Measurements from ENCODE around the gene CAMK4. TPM values are rescaled to one million over a fixed set of nuclear protein-coding genes. Genes with fewer than 3 reads are reported as not detected.

Gene CAMK4
- polyA plus RNA-seq, 2 donors: 0.39 to 0.53 TPM

- Histone ChIP-seq H3K27ac (ENCODE audit: low read depth in 2 of 2, low read length in 1 of 2) (peak overlapping the region; percentile 75 to 84), H3K4me3 (ENCODE audit: low read depth in 1 of 2, low read length in 2 of 2) (peak overlapping the region; percentile 69 to 86)
- WGBS, 2 donors: 21 to 27% methylated on average over 6 of the region's 6 CpGs
Observed at GRCh38 chr5:111513131-111513520, 288.9 kb downstream of the CAMK4 start.

GRCh38 chr5:111514087-111514486 is 289.9 kb downstream of the CAMK4 start:
- 79 to 97% methylated on average over 3 of the region's 3 CpGs for WGBS, 2 donors
- no peak overlapping the region for H3K27ac ChIP-seq (ENCODE audit: low read depth in 2 of 2, low read length in 1 of 2)
- H3K36me3 ChIP-seq (ENCODE audit: control insufficient read depth in 2 of 2, insufficient read depth in 2 of 2, low read length in 1 of 2): no peaks in the 10 kb centered on the region
- no peak overlapping the region for H3K4me3 ChIP-seq (ENCODE audit: low read depth in 1 of 2, low read length in 2 of 2)
- H3K27me3 ChIP-seq (ENCODE audit: control insufficient read depth in 1 of 2, insufficient read depth in 2 of 2, low read length in 2 of 2): no peaks in the 10 kb centered on the region
- H3K9me3 ChIP-seq (ENCODE audit: control insufficient read depth in 2 of 2, insufficient read depth in 1 of 2, low read depth in 1 of 2, low read length in 1 of 2): no peaks in the 10 kb centered on the region
- H3K4me1 ChIP-seq (ENCODE audit: control insufficient read depth in 2 of 2, insufficient read depth in 2 of 2, low read length in 1 of 2): no peaks in the 10 kb centered on the region

More at GRCh38 chr5:111513131-111513520, 288.9 kb downstream of the CAMK4 start:
- H3K27me3 ChIP-seq (ENCODE audit: control insufficient read depth in 1 of 2, insufficient read depth in 2 of 2, low read length in 2 of 2): no peaks in the 10 kb centered on the region
- no peaks in the 10 kb centered on the region for H3K36me3 ChIP-seq (ENCODE audit: control insufficient read depth in 2 of 2, insufficient read depth in 2 of 2, low read length in 1 of 2)
- H3K9me3 ChIP-seq (ENCODE audit: control insufficient read depth in 2 of 2, insufficient read depth in 1 of 2, low read depth in 1 of 2, low read length in 1 of 2): no peaks in the 10 kb centered on the region
- H3K4me1 ChIP-seq (ENCODE audit: control insufficient read depth in 2 of 2, insufficient read depth in 2 of 2, low read length in 1 of 2): no peaks in the 10 kb centered on the region

GRCh38 chr5:111517853-111518501 is 293.8 kb downstream of the CAMK4 start:
- WGBS, 2 donors: 82 to 91% methylated on average over 5 of the region's 5 CpGs
- H3K9me3 ChIP-seq (ENCODE audit: control insufficient read depth in 2 of 2, insufficient read depth in 1 of 2, low read depth in 1 of 2, low read length in 1 of 2): no peaks in the 10 kb centered on the region
- H3K27ac ChIP-seq (ENCODE audit: low read depth in 2 of 2, low read length in 1 of 2): no peak overlapping the region
- no peak overlapping the region for H3K4me3 ChIP-seq (ENCODE audit: low read depth in 1 of 2, low read length in 2 of 2)
- no peaks in the 10 kb centered on the region for H3K4me1 ChIP-seq (ENCODE audit: control insufficient read depth in 2 of 2, insufficient read depth in 2 of 2, low read length in 1 of 2)
- no peaks in the 10 kb centered on the region for H3K36me3 ChIP-seq (ENCODE audit: control insufficient read depth in 2 of 2, insufficient read depth in 2 of 2, low read length in 1 of 2)
- no peaks in the 10 kb centered on the region for H3K27me3 ChIP-seq (ENCODE audit: control insufficient read depth in 1 of 2, insufficient read depth in 2 of 2, low read length in 2 of 2)

GRCh38 chr5:111518777-111519176 is 294.6 kb downstream of the CAMK4 start:
- Histone ChIP-seq H3K4me3 (ENCODE audit: low read depth in 1 of 2, low read length in 2 of 2) (no peak overlapping the region), H3K27ac (ENCODE audit: low read depth in 2 of 2, low read length in 1 of 2) (no peak overlapping the region), H3K4me1 (ENCODE audit: control insufficient read depth in 2 of 2, insufficient read depth in 2 of 2, low read length in 1 of 2) (no peaks in the 10 kb centered on the region), H3K27me3 (ENCODE audit: control insufficient read depth in 1 of 2, insufficient read depth in 2 of 2, low read length in 2 of 2) (no peaks in the 10 kb centered on the region), H3K36me3 (ENCODE audit: control insufficient read depth in 2 of 2, insufficient read depth in 2 of 2, low read length in 1 of 2) (no peaks in the 10 kb centered on the region), H3K9me3 (ENCODE audit: control insufficient read depth in 2 of 2, insufficient read depth in 1 of 2, low read depth in 1 of 2, low read length in 1 of 2) (no peaks in the 10 kb centered on the region)
- 91 to 94% methylated on average over 2 of the region's 2 CpGs for WGBS, 2 donors

- 68 to 74% methylated on average over 3 of the region's 3 CpGs for WGBS, 2 donors
- H3K4me1 ChIP-seq (ENCODE audit: control insufficient read depth in 2 of 2, insufficient read depth in 2 of 2, low read length in 1 of 2): no peaks in the 10 kb centered on the region
- no peak overlapping the region for H3K4me3 ChIP-seq (ENCODE audit: low read depth in 1 of 2, low read length in 2 of 2)
- no peak overlapping the region for H3K27ac ChIP-seq (ENCODE audit: low read depth in 2 of 2, low read length in 1 of 2)
- H3K27me3 ChIP-seq (ENCODE audit: control insufficient read depth in 1 of 2, insufficient read depth in 2 of 2, low read length in 2 of 2): no peaks in the 10 kb centered on the region
- H3K36me3 ChIP-seq (ENCODE audit: control insufficient read depth in 2 of 2, insufficient read depth in 2 of 2, low read length in 1 of 2): no peaks in the 10 kb centered on the region
- H3K9me3 ChIP-seq (ENCODE audit: control insufficient read depth in 2 of 2, insufficient read depth in 1 of 2, low read depth in 1 of 2, low read length in 1 of 2): no peaks in the 10 kb centered on the region
Observed at GRCh38 chr5:111520908-111521307, 296.7 kb downstream of the CAMK4 start.

GRCh38 chr5:111528056-111528455 is 303.9 kb downstream of the CAMK4 start:
- H3K9me3 ChIP-seq (ENCODE audit: control insufficient read depth in 2 of 2, insufficient read depth in 1 of 2, low read depth in 1 of 2, low read length in 1 of 2): no peaks in the 10 kb centered on the region
- H3K4me3 ChIP-seq (ENCODE audit: low read depth in 1 of 2, low read length in 2 of 2): no peak overlapping the region
- H3K27me3 ChIP-seq (ENCODE audit: control insufficient read depth in 1 of 2, insufficient read depth in 2 of 2, low read length in 2 of 2): no peaks in the 10 kb centered on the region
- no peaks in the 10 kb centered on the region for H3K4me1 ChIP-seq (ENCODE audit: control insufficient read depth in 2 of 2, insufficient read depth in 2 of 2, low read length in 1 of 2)
- no peaks in the 10 kb centered on the region for H3K36me3 ChIP-seq (ENCODE audit: control insufficient read depth in 2 of 2, insufficient read depth in 2 of 2, low read length in 1 of 2)
- WGBS, 2 donors: 93 to 95% methylated on average over 3 of the region's 3 CpGs
- H3K27ac ChIP-seq (ENCODE audit: low read depth in 2 of 2, low read length in 1 of 2): no peak overlapping the region

- no peaks in the 10 kb centered on the region for H3K27me3 ChIP-seq (ENCODE audit: control insufficient read depth in 1 of 2, insufficient read depth in 2 of 2, low read length in 2 of 2)
- no peaks in the 10 kb centered on the region for H3K36me3 ChIP-seq (ENCODE audit: control insufficient read depth in 2 of 2, insufficient read depth in 2 of 2, low read length in 1 of 2)
- H3K4me1 ChIP-seq (ENCODE audit: control insufficient read depth in 2 of 2, insufficient read depth in 2 of 2, low read length in 1 of 2): no peaks in the 10 kb centered on the region
- H3K9me3 ChIP-seq (ENCODE audit: control insufficient read depth in 2 of 2, insufficient read depth in 1 of 2, low read depth in 1 of 2, low read length in 1 of 2): no peaks in the 10 kb centered on the region
- no peak overlapping the region for H3K27ac ChIP-seq (ENCODE audit: low read depth in 2 of 2, low read length in 1 of 2)
- 52% methylated on average over 10 of the region's 10 CpGs for WGBS, 2 donors
- no peak overlapping the region for H3K4me3 ChIP-seq (ENCODE audit: low read depth in 1 of 2, low read length in 2 of 2)
Observed at GRCh38 chr5:111530298-111530740, 306.1 kb downstream of the CAMK4 start.

GRCh38 chr5:111532886-111533582 is 308.9 kb downstream of the CAMK4 start:
- Histone ChIP-seq H3K27me3 (ENCODE audit: control insufficient read depth in 1 of 2, insufficient read depth in 2 of 2, low read length in 2 of 2) (no peaks in the 10 kb centered on the region), H3K36me3 (ENCODE audit: control insufficient read depth in 2 of 2, insufficient read depth in 2 of 2, low read length in 1 of 2) (no peaks in the 10 kb centered on the region), H3K4me1 (ENCODE audit: control insufficient read depth in 2 of 2, insufficient read depth in 2 of 2, low read length in 1 of 2) (no peaks in the 10 kb centered on the region), H3K27ac (ENCODE audit: low read depth in 2 of 2, low read length in 1 of 2) (no peak overlapping the region), H3K9me3 (ENCODE audit: control insufficient read depth in 2 of 2, insufficient read depth in 1 of 2, low read depth in 1 of 2, low read length in 1 of 2) (no peaks in the 10 kb centered on the region), H3K4me3 (ENCODE audit: low read depth in 1 of 2, low read length in 2 of 2) (no peak overlapping the region)
- WGBS, 2 donors: 54 to 59% methylated on average over 5 of the region's 5 CpGs

GRCh38 chr5:111535879-111536549 is 311.8 kb downstream of the CAMK4 start:
- H3K27me3 ChIP-seq (ENCODE audit: control insufficient read depth in 1 of 2, insufficient read depth in 2 of 2, low read length in 2 of 2): no peaks in the 10 kb centered on the region
- H3K36me3 ChIP-seq (ENCODE audit: control insufficient read depth in 2 of 2, insufficient read depth in 2 of 2, low read length in 1 of 2): no peaks in the 10 kb centered on the region
- H3K4me3 ChIP-seq (ENCODE audit: low read depth in 1 of 2, low read length in 2 of 2): no peak overlapping the region
- H3K27ac ChIP-seq (ENCODE audit: low read depth in 2 of 2, low read length in 1 of 2): no peak overlapping the region
- no peaks in the 10 kb centered on the region for H3K4me1 ChIP-seq (ENCODE audit: control insufficient read depth in 2 of 2, insufficient read depth in 2 of 2, low read length in 1 of 2)
- H3K9me3 ChIP-seq (ENCODE audit: control insufficient read depth in 2 of 2, insufficient read depth in 1 of 2, low read depth in 1 of 2, low read length in 1 of 2): no peaks in the 10 kb centered on the region
- 79 to 82% methylated on average over 1 of the region's 1 CpG for WGBS, 2 donors
